Caki2 (cell line): Measurements from ENCODE around the gene CES4A. TPM values are rescaled to one million over a fixed set of nuclear protein-coding genes. Genes with fewer than 3 reads are reported as not detected.
"Not testable (repeated sequence)": the region's sequence is repeated elsewhere in the genome, so short reads cannot be mapped to it uniquely, and the experiment has no call there.

ENCODE experiments used
- DNase-seq: peaks from one replicate; pipeline ENCODE4 v3.0.0-alpha.2; 2015; ENCODE audit warnings: low read depth
- in situ Hi-C: cut with HindIII; loops from 2 replicates; pipeline ENCODE4 v1.10.0; 2016; ENCODE audit warnings: low sequenced_read_pairs, low pct_unique_long_range_greater_than_20kb, mixed read lengths
- total RNA-seq: library from RNA; depleted of rRNA; stranded (reverse); fragments of >200 nt; shearing (Covaris generic); gene quantifications from 2 replicates; pipeline ENCODE4 v1.2.3, GENCODE V29; 2014; ENCODE audit warnings: low replicate concordance

The CES4A gene
- total RNA-seq, 1 experiment from 2014 or later, result 0.07 TPM

DNA sequence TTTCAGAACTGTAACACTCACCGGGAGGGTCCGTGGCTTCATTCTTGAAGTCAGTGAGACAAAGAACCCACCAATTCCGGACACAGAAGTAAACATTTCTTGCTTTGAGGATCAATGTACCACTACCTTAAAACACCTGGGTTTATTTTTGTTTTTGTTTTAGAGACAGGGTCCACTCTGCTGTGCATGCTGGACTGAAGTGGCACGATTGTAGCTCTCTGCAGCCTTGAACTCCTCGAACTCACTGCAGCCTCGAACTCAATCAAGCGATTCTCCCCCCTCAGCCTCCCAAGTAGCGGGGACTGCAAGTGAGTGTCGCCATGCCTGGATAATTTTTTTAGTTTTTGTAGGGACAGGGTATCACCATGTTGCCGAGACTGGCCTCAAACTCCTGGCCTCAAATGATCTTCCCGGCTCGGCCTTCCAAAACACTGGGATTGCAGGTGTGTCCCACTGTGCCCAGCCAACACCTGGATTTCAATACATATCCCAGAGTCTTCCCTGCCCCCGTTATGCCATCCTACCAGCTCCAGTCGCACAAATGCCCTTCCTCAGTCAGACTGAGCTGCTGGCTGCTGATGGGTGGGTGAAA is 13.0 kb upstream of the CES4A start:
- no peak for DNase-seq
- in situ Hi-C loops, result no loop called here

DNA sequence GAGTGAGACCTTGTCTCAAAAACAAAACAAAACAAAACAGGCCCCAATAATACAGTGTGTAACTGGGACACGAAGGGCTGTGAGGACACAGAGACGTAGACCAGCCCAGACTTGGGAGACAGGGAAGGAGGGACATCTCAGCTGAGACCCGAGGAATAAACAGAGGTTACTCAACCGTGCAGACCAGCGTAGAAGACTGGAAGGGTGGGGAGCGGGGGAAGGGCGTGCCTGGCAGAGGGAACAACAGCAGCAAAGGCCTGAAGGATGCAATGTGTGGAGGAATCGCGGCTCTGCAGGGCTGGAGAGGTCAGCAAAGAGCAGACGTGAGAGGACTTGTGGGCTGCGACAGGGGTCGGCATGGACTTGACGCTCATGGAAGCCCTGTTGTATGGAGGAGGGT is 11.6 kb upstream of the CES4A start:
- in situ Hi-C loops, result no loop called here
- DNase-seq, result peak; percentile 77

DNA sequence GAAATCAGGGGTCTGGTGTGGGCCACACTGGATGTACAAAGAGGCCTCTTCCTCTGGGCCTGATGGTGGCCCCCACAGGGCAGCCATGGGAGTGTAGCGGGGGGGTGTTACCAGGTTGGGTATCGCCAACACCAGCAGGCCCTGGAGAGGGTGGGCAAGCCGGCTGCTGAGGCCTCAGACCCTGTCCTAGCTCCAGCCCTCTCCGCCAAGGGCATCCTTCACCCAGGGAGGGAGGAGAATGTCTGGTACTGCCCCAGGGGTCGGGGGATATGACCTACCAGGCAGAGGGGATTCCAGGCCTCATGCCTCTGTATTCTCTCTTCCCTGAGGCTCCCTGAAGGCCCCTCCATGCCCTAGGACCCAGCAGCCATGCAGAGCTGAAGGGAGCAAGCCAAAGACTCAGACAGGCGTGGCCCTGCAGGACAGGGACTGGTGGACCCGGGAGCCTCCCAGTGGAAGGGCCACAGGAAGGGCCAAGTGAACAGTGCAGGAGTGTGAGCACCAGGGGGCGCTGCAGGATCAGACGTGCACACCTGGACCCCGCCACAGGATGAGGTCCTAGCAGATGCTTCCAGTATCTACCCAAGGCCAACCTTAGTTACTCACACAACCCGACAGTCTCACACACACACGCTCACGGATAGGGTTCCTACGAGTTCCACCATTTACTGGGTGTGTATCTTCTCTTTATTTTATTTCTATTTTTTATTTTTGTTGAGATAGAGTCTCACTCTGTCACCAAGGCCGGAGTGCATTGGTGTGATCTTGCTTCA is 10.9 kb upstream of the CES4A start:
- in situ Hi-C loops, result no loop called here

DNA sequence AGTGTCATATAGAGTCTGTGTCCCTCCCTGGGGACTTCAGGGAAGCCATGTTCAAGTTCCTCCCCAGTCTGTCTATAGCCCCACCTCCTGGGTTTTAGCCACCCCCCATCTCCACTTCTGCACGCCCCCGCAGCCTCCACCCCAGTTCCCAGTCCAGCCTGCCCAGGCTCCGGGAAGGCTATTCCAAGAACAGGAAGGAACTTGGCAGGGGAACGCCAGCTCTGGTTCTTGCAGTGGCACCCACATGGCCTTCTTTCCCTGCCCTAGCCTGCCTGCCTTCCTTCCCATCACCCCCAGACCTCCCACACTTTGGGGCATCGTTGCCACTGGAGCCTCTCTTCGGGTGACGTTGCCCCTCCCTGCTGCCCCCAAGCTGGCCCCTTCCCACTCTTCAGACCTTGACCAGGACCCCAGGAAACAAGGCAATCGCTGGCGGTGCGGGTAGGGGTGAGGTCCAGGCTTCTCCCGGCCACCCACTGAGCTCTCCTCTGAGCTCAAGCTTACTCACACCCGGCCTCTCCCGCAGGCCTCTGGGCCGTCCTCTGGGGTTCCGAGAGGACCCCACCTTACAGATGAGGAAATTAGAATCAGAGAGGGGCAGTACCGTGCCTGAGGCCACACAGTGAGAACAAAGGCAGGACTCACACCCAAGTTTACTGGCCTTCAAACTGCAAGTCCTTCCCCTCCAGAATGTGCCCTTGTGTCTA is 9.2 kb upstream of the CES4A start:
- no peak for DNase-seq
- in situ Hi-C loops, result no loop called here

More for the DNA sequence above, 10.9 kb upstream of the CES4A start:
- DNase-seq, result peak; percentile 69

DNA sequence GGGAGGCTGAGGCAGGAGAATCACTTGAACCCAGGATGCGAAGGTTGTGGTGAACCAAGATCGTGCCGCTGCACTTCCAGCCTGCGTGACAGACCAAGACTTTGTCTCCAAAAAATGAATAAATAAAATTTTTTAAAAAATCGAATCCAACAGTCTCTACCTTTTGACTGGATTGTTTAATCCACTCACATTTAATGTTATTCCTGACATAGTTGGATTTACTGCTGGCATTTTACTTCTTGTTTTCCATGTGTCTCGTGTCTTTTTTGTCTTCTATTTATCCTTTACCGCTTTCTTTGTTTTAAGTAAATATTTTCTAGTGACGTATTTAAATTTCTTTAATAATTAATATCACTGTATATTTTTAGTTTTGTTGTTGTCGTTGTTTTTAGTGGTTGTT is 5.4 kb upstream of the CES4A start:
- DNase-seq, result no peak
- in situ Hi-C loops, result no loop called here

DNA sequence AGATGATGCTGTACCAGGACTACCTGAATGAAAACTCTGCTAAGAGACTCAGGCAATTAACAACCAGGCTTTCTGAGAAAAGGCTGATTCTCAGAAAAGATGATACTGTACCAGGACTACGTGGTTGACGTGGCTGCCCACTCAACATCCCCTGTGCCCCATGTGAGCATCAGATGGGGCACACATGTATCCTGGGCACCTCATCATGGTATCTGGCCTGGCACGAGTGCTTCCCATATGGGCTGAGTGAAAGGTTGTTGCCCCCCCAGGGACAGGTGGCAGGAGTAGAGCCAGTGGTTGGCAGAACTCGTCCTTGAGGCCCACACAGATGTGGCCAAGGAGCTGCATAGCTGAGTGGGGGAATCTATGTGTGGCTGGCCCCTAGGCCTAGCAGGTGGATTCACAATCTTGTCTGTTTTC is 3.5 kb upstream of the CES4A start:
- DNase-seq, result no peak
- in situ Hi-C loops, result no loop called here

DNA sequence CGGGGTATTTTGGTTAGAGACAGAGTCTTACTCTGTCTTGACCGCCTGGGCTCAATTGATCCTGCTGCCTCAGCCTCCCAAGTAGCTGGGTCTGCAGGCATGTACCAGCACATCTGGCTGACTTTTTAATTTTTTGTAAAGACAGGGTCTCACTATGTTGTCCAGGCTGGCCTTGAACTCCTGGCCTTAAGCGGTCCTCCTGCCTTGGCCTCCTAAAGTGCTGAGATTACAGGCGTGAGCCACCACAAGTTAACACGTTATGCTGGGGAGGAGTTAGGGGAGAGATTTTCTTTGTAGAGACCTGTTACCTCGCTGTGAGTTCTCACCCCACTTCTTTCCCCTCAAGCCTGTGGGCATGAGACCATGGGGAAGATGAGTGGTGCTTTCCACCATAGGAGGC is 1.8 kb upstream of the CES4A start:
- no peak for DNase-seq

DNA sequence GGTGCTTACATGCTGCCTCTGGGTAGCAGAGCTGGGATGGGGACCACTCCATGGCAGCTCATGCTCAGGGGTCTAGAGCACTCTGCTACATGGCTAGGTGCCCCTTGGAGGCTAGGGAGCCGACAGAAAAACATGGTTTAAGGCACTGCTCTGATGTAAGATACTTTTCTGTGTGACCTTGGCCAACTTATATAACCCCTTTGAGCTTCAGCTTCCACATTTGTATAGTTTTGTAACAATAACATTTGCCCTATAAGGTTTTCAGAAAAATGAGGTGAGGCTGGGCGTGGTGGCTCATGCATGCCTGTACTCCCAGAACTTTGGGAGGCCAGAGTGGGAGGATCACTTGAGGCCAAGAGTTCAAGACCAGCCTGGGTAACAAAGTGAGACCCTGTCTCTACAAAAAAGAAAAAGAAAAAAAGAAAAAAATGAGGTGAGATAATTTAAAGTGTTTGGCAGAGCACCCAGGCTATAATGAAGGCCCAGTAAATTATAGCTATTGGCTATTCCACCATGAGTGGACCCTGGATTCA is 3.2 kb downstream of the CES4A start:
- DNase-seq, result no peak
- in situ Hi-C loops, result no loop called here

More for the DNA sequence above, 1.8 kb upstream of the CES4A start:
- in situ Hi-C loops, result no loop called here

DNA sequence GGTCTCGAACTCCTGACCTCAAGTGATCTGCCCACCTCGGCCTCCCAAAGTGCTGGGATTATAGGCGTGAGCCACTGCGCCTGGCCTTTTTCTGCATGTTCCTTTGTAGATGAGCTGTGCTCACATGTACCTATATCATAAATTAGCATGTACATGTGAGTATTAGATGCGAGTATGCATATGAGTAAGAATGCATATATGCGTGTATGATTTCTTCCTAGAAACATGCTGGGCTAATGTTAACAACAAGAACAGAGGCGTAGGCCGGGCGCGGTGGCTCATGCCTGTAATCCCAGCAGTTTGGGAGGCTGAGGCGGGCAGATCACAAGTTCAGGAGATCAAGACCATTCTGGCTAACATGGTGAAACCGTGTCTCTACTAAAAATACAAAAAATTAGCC is 5.2 kb downstream of the CES4A start:
- in situ Hi-C loops, DNase-seq: not testable (repeated sequence)

DNA sequence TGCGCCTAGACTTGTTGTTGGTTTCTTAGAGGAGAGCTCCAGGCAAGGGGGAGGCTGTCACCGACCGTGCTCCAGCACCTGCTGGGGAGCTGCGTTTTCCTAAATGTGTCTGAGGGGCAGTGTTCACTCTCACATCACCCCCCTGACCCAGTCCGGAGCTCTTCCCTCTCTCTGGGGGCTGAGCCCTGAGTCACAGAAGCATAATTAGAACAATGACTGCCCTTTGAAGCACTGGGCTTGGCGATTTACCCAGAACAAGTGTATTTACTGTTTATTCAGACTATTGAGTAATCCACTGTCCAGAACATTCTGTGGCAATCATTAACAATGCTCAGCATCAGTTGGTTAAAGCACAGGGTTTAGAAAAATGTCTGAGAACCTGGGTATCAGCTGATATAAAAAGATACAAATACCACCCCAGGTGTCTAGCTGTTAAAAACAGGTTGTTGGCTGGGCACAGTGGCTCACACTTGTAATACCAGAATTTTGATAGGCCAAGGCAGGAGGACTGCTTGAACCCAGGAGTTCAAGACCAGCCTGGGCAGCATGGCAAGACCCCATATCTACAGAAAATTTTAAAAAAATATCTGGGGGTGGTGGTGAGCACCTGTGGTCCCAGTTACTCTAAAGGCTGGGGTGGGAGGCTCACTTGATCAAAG is 8.1 kb downstream of the CES4A start:
- DNase-seq, result peak; percentile 29
- in situ Hi-C loops, result no loop called here

DNA sequence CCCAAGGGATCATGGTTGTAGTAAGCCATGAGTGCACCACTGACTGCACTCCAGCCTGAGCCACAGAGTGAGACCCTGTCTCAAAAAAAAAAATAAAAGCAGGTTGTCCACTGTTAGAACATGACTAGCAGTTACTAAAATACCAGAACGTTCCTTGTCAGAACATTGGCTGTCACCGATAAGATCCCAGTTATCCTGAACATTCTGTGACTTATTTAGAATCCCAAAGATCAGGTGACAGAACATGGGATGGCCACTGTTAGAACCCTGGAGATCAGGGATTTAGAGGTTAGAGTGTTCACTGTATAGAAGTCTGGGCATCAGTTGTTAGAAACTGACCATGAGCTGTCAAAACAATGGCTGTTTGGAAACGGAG is 8.6 kb downstream of the CES4A start:
- in situ Hi-C loops, result no loop called here
- no peak for DNase-seq

DNA sequence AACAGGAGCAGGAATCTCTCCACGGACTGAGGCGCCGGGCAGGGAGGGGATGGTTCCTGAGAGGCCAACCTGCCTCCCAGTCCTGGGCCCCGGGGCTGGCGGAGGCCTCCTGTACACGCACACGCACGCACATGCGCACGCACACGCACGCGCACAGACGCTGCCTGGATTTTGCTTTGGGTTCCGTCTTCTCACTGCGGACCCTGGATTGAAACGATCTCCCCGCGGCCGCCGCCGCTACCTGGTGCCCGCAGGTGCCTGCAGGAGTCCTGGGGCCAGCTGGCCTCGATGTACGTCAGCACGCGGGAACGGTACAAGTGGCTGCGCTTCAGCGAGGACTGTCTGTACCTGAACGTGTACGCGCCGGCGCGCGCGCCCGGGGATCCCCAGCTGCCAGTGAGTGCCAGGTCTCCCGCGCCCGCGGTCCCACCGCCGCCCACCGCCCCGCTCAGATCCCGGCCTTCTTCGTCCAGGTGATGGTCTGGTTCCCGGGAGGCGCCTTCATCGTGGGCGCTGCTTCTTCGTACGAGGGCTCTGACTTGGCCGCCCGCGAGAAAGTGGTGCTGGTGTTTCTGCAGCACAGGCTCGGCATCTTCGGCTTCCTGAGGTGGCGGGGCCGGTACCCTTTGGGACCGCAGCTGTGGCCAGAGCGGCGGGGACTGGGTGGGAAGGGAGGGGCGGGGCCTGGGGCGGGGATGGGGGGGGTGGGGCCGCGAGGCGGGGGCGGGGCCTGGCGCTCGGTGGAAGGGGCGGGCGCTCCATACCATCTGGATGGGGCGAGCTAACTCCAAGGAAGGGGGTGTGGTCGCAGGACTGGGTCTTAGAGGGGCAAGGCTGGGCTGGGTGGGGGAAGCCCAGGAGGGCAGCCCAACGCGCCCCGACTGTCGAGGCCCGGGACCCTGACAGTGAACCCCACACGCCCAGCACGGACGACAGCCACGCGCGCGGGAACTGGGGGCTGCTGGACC is 12.3 kb downstream of the CES4A start:
- in situ Hi-C loops, result no loop called here
- no peak for DNase-seq

DNA sequence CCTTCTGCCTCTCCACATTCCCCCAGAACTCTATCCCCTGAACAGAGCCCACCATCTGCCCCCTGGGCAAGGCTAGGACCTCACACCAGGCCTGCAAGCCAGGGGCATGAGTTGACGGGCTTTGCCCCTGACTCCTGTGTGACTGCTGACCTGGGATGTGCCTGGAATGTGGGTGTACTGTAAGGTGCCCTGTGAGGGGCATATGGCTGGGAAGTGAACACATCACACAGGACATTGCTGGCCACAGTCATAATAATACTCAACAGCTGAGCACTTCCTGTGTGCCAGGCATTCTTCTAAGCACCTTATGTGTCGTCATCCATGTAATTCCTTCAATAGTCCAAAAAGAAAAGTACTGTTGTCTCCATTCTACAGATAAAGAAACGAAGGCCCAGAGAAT is 13.3 kb downstream of the CES4A start:
- no peak for DNase-seq

DNA sequence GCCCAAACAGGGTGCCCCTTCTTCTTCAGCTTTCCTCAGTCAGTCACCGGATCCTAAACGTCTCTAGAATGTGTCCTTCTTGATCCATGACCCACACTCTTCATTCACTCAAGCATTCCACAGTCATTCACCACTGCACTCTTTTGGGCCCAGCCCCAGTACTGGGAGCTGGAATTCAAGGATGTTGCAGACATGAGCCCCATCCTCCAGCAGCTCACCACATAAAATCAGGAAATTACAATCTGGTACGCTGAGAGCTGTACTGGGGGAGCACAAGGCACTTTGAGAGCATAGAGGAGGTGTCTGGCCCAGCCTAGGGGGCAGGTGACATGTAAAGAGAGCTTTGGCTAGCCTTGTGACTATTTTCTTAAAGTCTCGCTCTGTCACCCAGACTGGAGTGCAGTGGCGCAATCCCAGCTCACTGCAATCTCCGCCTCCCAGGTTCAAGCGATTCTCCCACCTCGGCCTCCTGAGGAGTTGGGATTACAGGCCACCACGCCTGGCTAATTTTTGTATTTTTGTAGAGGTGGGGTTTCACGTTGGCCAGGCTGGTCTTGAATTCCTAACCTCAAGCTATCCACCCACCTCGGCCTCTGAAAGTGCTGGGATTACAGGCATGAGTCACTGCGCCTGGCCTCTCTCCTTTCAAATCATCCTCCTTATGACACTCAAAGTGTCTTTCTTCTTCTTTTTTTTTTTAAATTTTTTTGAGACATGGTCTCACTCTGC is 18.7 kb downstream of the CES4A start:
- peak; percentile 43 for DNase-seq
- in situ Hi-C loops, result no loop called here

More for the DNA sequence above, 13.3 kb downstream of the CES4A start:
- in situ Hi-C loops, result no loop called here

DNA sequence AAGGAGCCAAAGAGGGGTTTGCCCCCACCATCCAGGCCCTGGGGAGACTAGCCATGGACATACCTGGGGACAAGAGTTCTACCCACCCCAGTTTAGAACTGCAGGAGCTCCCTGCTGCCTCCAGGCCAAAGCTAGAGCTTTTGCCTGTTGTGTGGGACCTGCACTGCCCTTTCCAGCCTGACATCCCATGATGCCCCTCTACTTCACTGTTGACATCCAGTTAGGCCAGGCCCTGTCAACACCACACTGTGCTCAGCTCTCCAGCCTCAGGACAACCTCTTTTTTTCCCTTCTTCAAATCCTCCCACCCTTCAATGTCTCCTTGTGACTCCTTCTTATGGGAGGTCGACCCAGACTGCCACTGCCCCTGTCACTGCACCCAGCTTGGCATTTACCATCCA is 20.8 kb downstream of the CES4A start:
- no peak for DNase-seq

DNA sequence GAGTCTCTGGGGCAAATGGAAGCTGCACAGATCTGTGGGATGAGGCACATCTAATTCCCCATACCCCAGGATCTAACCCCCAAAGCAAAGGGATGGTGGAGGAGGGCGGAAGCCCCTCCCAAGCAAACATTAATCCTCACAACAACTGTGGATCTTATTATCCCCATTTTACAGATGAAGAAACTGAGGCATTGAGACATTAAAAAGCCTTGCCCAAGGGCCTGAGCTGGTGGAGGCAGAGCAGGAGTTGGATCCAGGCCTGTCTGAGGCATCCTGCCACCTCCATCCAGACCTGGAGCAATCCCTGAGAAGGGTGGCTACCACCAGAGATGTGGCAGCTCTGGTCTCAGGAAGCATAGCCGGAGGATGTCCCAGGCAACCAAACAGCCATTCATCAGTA is 22.9 kb downstream of the CES4A start:
- in situ Hi-C loops, result no loop called here
- no peak for DNase-seq

More for the DNA sequence above, 20.8 kb downstream of the CES4A start:
- in situ Hi-C loops, result no loop called here

DNA sequence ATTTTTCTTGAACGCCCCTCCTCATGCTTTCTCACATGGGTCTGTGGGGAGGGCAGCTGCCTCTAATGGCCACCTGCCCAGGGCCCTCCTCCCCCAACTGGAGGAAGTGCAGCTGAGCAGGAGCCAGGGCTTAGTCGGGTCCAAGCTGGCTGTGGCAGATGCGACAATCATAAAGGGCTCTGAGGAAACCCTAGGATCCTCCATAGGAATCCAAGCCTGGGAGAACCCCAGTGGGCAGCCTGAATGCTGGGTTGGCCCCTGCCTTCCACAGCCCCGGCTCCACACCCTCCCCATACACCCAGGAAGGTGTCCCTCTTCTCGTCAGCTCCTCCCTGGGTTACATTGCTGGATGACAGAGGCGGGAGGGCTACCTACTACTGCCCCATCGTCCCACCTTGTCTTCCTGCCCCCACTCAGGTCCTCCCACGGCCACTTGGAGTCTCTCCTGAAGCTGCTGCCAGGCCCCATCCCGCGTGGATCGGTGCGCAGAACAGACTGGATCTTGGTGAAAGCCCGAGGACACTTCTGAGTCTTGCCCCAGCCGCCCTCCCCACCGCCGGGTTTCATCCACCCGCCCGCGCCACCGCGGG is 24.9 kb downstream of the CES4A start:
- no peak for DNase-seq
- in situ Hi-C loops, result no loop called here
